DOHH2 (cell line): ENCODE data around the gene MYO10.

Source experiments
- EZH2phosphoT487 ChIP-seq: fragments of 200-600 bp; sonication (generic); IDR thresholded peaks from 2 replicates; pipeline ENCODE4 v1.6.1; 2017; ENCODE audit warnings: borderline replicate concordance, mild to moderate bottlenecking, antibody characterized with exemption, low read length, moderate library complexity, mixed read lengths
- TF ChIP-seq, protein P1 (sequence below): fragments of 200-600 bp; sonication (generic); IDR thresholded peaks from one replicate; pipeline ENCODE4 v1.5.1; 2014; ENCODE audit warnings: antibody characterized with exemption, mild to moderate bottlenecking, low read depth, low read length; ENCODE audit not compliant: poor library complexity, severe bottlenecking

- TF ChIP-seq, protein P1, sequence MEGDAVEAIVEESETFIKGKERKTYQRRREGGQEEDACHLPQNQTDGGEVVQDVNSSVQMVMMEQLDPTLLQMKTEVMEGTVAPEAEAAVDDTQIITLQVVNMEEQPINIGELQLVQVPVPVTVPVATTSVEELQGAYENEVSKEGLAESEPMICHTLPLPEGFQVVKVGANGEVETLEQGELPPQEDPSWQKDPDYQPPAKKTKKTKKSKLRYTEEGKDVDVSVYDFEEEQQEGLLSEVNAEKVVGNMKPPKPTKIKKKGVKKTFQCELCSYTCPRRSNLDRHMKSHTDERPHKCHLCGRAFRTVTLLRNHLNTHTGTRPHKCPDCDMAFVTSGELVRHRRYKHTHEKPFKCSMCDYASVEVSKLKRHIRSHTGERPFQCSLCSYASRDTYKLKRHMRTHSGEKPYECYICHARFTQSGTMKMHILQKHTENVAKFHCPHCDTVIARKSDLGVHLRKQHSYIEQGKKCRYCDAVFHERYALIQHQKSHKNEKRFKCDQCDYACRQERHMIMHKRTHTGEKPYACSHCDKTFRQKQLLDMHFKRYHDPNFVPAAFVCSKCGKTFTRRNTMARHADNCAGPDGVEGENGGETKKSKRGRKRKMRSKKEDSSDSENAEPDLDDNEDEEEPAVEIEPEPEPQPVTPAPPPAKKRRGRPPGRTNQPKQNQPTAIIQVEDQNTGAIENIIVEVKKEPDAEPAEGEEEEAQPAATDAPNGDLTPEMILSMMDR, result no peak
- TF ChIP-seq EZH2phosphoT487, result no peak
These were observed 40.5 kb upstream of the MYO10 start for GRCh38 chr5:16976625-16977008.
